Mammary epithelial cell (primary cell): ENCODE data around the gene CPNE5.

Experiments
- CTCF ChIP-seq, 2 donors: IDR thresholded peaks in 1 of 2; conservative IDR thresholded peaks in 1 of 2; 2 replicates each; pipeline ENCODE4 v1.5.1; 2011 to 2012; ENCODE audit warnings: inconsistent platforms in 2 of 2, low read length in 2 of 2, mild to moderate bottlenecking in 2 of 2, control low read depth in 1 of 2, low read depth in 1 of 2; ENCODE audit not compliant: insufficient read depth in 1 of 2; ENCODE audit errors: extremely low read depth in 1 of 2
- EZH2 ChIP-seq: IDR thresholded peaks from 2 replicates; pipeline ENCODE4 v1.6.1; 2012; ENCODE audit warnings: low read length, inconsistent platforms, borderline replicate concordance

- peak; percentile 68 to 89 for TF ChIP-seq CTCF (conservative IDR thresholded peaks at IDR 0.05 in 1 of 2, IDR thresholded peaks at IDR 0.05 in 1 of 2; ENCODE audit: extremely low read depth in 1 of 2, insufficient read depth in 1 of 2, low read depth in 1 of 2, low read length in 2 of 2)
- TF ChIP-seq EZH2, result no peak
Measured at GRCh38 chr6:36885461-36886401, 46.5 kb upstream of the CPNE5 start, which contains the start of gene C6orf89.
